Thyroid gland (tissue), 4 donors: ENCODE measurements around the gene GNG14. TPM values are rescaled to one million over a fixed set of nuclear protein-coding genes. Genes with fewer than 3 reads are reported as not detected.
A peak's percentile ranks its signal among the peaks of the same experiment; 100 is the strongest.
"Not testable (repeated sequence)": the region's sequence is repeated elsewhere in the genome, so short reads cannot be mapped to it uniquely, and the experiment has no call there.

Experiments used
- DNase-seq, 2 donors: peaks; one replicate each; pipeline ENCODE4 v3.0.0-alpha.2; 2019
- H3K27ac ChIP-seq, 3 donors: fragments of 200-600 bp; sonication (generic); 1 replicate in 2 of 3; 2 replicates in 1 of 3; pipeline ENCODE4 v1.5.1; 2016 to 2019; ENCODE audit warnings: mild to moderate bottlenecking in 1 of 3, moderate library complexity in 1 of 3
- H3K27me3 ChIP-seq: fragments of 200-600 bp; sonication (generic); one replicate; pipeline ENCODE4 v1.5.1; 2019
- H3K36me3 ChIP-seq, 2 donors: fragments of 200-600 bp; sonication (generic); one replicate each; pipeline ENCODE4 v1.5.1; 2016 to 2019
- H3K4me1 ChIP-seq, 2 donors: fragments of 200-600 bp; sonication (generic); one replicate each; pipeline ENCODE4 v1.5.1; 2017 to 2019
- H3K4me3 ChIP-seq, 3 donors: fragments of 200-600 bp; sonication (generic); replicated peaks in 1 of 3; 1 replicate in 2 of 3; 2 replicates in 1 of 3; pipeline ENCODE4 v1.5.1; 2016; ENCODE audit warnings: mild to moderate bottlenecking in 1 of 3
- H3K9me3 ChIP-seq: fragments of 200-600 bp; sonication (generic); one replicate; pipeline ENCODE4 v1.5.1; 2017
- CTCF ChIP-seq, 6 experiments: fragments of 200-600 bp in 3 of 6; fragments of 450-650 bp in 3 of 6; sonication (generic) in 3 of 6; IDR thresholded peaks; one replicate each; pipeline ENCODE4 v1.5.1; 2016 to 2019; ENCODE audit warnings: antibody characterized with exemption in 6 of 6, mild to moderate bottlenecking in 2 of 6, inconsistent platforms in 1 of 6, moderate library complexity in 1 of 6
- POLR2A ChIP-seq, 2 donors: fragments of 450-650 bp; IDR thresholded peaks; one replicate each; pipeline ENCODE4 v1.6.1; 2017; ENCODE audit warnings: antibody characterized with exemption in 2 of 2, mild to moderate bottlenecking in 2 of 2, moderate library complexity in 1 of 2
- WGBS, 2 donors: methylation state at CpG; one replicate each; pipeline ENCODE4 v1.1.5; 2017; 5-methylcytosine and 5-hydroxymethylcytosine counted together
- intact Hi-C: fragments of 100-400 bp; cut with DNase I; formaldehyde crosslinking; loops from one replicate; pipeline ENCODE4 v1.15.1; 2023
- total RNA-seq, 4 donors: library from RNA; depleted of rRNA; stranded (reverse); fragments of >200 nt; gene quantifications; one replicate each; pipeline ENCODE4 v1.2.3, GENCODE V29; 2016

Gene GNG14
- total RNA-seq, 4 donors from 2014 or later = not detected

DNA sequence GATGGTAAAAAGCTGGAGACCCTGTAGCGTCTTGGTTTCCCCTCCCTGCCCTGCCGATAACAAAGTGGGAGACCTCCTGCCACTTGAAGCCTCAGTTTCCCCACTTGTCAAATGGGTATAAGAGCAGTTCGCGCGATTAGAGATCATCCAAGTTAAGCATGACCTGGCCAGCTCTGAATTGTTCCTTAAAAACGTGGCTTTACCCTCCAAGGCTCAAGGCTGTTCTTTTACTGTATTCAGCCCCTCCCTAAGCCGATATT lies 35.5 kb downstream of the GNG14 start:
- DNase-seq = no peak
- peaks cover 7 to 9% of the 10 kb centered on the region in 2 donors for H3K36me3 ChIP-seq
- H3K27ac ChIP-seq = peak overlapping the region in 2 of 3 donors; percentile 92 to 96
- H3K9me3 ChIP-seq = no peaks in the 10 kb centered on the region
- intact Hi-C loops = no loop called here
- peaks cover 22 to 25% of the 10 kb centered on the region in 2 donors for H3K4me1 ChIP-seq
- no peaks in the 10 kb centered on the region for H3K27me3 ChIP-seq
- peak overlapping the region in 1 of 3 donors; percentile 90 for H3K4me3 ChIP-seq
- no peak for TF ChIP-seq CTCF (IDR thresholded peaks at IDR 0.05)
- no peak for TF ChIP-seq POLR2A (IDR thresholded peaks at IDR 0.05)
- 4 to 5% methylated on average over 7 of the region's 7 CpGs for WGBS, 2 donors

- peak; percentile 41 to 43 for DNase-seq
- TF ChIP-seq CTCF (IDR thresholded peaks at IDR 0.05) (no peak), POLR2A (IDR thresholded peaks at IDR 0.05) (no peak)
- intact Hi-C loops = no loop called here
These were observed 36.0 kb downstream of the GNG14 start, which contains the start of gene TNPO2 for GRCh38 chr19:12723641-12724426. Gene TNPO2, minus strand, starts transcription at chr19:12723932. Its CDS starts 2,955 bp downstream, at chr19:12720977.

DNA sequence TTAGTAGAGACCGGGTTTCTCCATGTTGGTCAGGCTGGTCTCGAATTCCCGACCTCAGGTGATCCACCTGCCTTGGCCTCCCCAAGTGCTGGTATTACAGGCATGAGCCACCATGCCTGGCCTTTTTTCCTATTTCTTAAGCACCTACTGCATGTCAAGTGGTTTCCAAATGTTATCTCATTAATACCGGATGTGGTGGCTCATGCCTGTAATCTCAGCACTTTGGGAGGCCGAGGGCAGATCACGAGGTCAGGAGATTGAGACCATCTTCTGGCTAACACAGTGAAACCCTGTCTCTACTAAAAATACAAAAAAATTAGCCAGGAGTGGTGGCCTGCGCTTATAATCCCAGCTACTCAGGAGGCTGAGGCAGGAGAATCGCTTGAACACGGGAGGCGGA lies 37.8 kb downstream of the GNG14 start:
- H3K27me3 ChIP-seq, H3K4me3 ChIP-seq, H3K9me3 ChIP-seq, intact Hi-C loops, H3K27ac ChIP-seq, DNase-seq: not testable (repeated sequence)
- peaks cover 19 to 23% of the 10 kb centered on the region in 2 donors for H3K36me3 ChIP-seq
- 89 to 90% methylated on average over 10 of the region's 10 CpGs for WGBS, 2 donors
- H3K4me1 ChIP-seq = peaks cover 18 to 21% of the 10 kb centered on the region in 2 donors

More at GRCh38 chr19:12723641-12724426, 36.0 kb downstream of the GNG14 start, which contains the start of gene TNPO2:
- H3K27me3 ChIP-seq = no peaks in the 10 kb centered on the region
- H3K4me1 ChIP-seq = peaks cover 22 to 25% of the 10 kb centered on the region in 2 donors
- H3K27ac ChIP-seq = peak within 1 kb of the TSS; percentile 49 to 96 (median 92)
- H3K36me3 ChIP-seq = peaks cover 6% of the 10 kb centered on the region in 2 donors
- H3K9me3 ChIP-seq = no peaks in the 10 kb centered on the region
- peak within 1 kb of the TSS in 2 of 3 donors; percentile 0 to 90 for H3K4me3 ChIP-seq
- 4 to 6% methylated on average over 26 of the region's 28 CpGs for WGBS, 2 donors

GRCh38 chr19:12726988-12727316 lies 39.2 kb downstream of the GNG14 start:
- H3K27me3 ChIP-seq = no peaks in the 10 kb centered on the region
- TF ChIP-seq POLR2A (IDR thresholded peaks at IDR 0.05) = no peak
- no peak for TF ChIP-seq CTCF (IDR thresholded peaks at IDR 0.05)
- no peak overlapping the region for H3K27ac ChIP-seq
- no peaks in the 10 kb centered on the region for H3K9me3 ChIP-seq
- WGBS, 2 donors = 91 to 96% methylated on average over 2 of the region's 2 CpGs
- H3K36me3 ChIP-seq = peaks cover 28% of the 10 kb centered on the region in 2 donors
- intact Hi-C loops = no loop called here
- DNase-seq = no peak
- peaks cover 13% of the 10 kb centered on the region in 2 donors for H3K4me1 ChIP-seq
- no peak overlapping the region for H3K4me3 ChIP-seq

GRCh38 chr19:12727745-12728433 lies 40.1 kb downstream of the GNG14 start:
- no peaks in the 10 kb centered on the region for H3K9me3 ChIP-seq
- 96 to 98% methylated on average over 8 to 9 of the region's 9 CpGs for WGBS, 2 donors
- peaks cover 28% of the 10 kb centered on the region in 2 donors for H3K36me3 ChIP-seq
- no peak for DNase-seq
- H3K4me1 ChIP-seq = peaks cover 18 to 21% of the 10 kb centered on the region in 2 donors
- no peak for TF ChIP-seq CTCF (IDR thresholded peaks at IDR 0.05)
- no peak for TF ChIP-seq POLR2A (IDR thresholded peaks at IDR 0.05)
- no peak overlapping the region for H3K4me3 ChIP-seq
- H3K27me3 ChIP-seq = no peaks in the 10 kb centered on the region
- intact Hi-C loops = no loop called here
- no peak overlapping the region for H3K27ac ChIP-seq
